CD4-positive, alpha-beta T cell treated with Interleukin-15 for 4 hours (primary cell): ENCODE results near the gene CD81.

Source experiments
- DNase-seq: peaks from one replicate; pipeline ENCODE4 v3.0.0-alpha.2; 2020; ENCODE audit warnings: low spot score

The CD81 gene

DNA sequence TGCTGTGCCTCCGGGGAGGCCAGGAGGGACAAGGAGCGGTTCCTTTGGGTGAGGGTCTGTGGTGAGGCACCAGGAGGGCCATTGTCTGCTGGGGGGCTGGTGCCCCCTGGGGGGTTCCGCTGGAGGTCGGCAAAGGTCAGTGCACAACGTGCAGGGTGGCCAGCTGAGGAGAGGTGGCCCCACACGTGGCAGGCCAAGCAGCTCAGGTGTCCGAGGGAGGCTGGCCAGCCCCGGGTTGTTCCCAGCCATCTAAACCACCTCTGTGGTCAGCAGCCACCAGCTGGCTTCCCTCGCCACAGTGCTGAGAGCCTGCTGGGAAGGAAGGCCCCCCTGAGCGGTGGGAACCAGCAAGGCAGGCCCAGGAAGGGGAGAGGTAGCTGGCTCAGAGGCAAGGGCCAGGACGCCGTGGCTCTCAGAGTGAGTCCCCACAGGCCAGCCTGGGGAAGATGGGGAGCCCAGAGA, 27.7 kb downstream of the CD81 start:
- no peak for DNase-seq

GRCh38 chr11:2406451-2406850, 29.3 kb downstream of the CD81 start:
- DNase-seq = no peak

- DNase-seq = no peak
Measured at GRCh38 chr11:2406878-2407410, 29.8 kb downstream of the CD81 start.

DNA sequence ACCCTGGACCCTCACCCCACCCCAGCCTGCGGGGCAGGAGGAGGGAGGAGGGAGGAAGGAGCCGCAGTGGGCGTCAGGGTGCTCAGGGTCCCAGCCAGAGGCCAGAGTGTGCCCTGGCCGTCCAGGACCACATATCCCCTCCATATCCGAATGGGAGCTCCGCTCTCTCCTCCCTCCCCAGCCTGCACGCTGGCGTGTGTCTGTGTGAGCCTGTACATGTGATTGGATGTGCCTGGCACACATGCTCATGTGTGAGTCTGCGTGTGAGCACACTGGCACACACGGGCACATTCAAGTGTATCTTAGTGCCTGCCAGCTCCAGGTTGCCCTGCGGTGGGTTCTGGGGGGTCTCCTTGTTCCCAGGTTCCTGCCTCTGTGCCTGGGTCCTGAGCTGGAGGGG, 31.6 kb downstream of the CD81 start:
- DNase-seq = no peak

DNA sequence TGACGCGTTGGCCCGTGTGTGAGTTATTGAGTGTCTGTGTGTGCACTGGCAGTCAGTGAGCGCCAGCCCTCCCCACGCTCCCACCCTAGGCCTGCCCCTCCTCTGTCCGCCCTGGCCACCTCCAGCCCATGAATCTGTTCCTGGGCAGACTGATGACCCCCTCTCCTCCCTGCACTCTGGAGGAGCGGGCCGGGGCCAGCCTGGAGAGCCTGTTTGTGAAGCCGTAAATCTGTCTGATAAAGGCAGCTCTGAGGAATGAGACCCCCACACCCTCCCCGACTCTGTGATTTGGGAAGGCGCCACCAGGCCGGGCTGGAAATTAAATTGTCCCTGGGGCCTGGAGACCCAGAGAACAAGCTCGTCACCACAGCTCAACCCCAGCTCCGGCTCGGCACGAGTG, 32.0 kb downstream of the CD81 start:
- DNase-seq = no peak

DNA sequence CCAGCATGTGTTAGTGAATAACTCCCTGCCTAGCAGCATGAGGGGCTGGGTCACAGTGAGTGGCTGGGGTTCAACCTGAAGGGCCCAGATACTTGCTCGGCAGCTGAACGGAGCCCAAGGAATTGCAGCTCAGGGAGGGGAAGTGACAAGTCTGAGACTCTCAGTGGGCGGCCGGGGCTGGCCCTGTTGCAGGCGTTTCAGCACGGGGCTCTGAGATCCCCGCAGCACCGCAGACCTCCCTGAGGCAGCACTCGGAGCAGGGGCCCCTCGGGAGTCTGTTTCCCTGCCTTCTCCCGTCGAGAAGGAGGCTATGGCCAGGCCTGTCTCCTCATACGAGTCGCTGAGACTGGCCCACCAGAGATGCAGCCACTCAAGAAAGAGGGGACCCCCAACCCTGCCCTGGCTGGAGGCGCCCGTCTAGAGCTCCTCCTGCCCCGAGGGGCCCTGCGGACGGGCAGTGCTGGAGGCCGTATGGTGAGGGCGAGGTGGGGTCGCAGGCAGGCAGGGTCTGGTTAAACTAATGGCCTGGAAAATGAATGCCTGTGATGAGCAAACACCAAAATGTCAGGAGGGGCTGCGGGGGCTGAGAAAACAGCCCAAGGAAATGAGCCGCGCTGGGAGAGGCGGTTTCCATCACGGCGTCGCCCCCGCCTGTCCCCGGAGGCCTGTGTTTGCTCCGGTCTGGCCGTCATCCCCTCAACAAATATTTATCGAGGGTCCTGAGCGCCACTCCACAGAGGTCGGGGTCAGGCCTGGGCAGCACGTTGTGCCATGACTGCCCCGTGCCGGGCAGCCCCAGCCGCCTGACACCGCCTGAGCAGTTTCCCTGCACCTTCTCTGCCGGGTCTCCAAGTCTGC, 32.7 kb downstream of the CD81 start:
- no peak for DNase-seq

DNA sequence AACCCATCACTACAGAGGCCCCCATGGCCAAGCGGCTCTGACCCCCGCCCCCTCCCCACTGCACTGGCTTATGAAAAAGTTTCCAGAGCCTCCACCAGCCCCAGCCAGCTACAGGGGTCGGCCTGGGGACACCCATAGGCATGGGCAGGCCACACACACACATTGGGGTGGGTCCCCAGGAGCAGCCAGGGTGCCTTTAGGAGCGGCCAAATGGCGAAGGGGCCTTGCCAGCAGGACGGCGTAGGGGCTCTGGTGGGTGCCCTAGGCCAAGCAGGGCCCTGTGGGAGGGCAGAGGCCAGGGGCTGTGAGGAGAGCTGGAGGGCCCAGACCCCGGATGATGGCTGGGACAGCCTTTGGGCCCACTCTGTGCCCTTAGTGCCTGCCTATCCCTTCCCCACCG, 33.5 kb downstream of the CD81 start:
- no peak for DNase-seq

DNA sequence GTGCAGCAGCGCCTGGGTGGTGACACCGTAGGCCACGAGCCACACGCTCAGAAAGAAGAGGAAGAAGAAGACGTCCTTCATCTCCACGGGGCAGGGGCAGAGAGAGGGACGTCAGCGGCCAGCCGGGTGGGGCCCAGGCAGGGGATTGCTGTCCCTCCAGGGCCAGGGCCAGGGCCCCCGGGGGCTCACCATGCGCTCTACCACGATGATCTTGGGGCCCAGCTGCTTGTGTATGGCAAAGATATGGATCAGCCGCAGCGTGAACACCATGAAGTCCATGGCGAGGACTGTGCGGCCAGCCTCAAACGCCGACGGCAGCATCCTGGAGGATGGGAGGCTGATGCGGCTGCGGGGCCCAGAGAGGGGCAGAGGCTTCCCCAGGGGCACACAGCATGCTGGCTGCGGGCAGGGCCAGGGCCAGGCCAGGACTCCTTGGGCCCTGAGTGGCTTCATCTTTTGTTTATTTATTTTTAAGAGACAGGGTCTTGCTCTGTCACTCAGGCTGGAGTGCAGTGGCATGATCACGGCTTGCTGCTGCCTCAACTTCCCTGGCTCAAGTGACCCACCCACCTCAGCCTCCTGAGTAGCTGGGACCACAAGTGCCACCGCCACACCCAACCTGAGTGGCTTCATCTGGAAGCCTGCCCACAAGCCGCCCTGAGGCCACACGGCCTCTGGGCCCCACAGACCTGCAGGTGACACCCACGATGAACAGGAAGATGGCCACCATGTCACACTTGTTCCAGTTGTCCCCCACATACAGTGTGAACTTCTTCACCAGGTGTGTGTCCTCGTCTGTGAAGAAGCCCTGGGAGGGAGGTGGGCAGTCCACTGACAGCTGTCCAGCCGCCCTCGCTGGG, 34.6 kb downstream of the CD81 start:
- DNase-seq = no peak

DNA sequence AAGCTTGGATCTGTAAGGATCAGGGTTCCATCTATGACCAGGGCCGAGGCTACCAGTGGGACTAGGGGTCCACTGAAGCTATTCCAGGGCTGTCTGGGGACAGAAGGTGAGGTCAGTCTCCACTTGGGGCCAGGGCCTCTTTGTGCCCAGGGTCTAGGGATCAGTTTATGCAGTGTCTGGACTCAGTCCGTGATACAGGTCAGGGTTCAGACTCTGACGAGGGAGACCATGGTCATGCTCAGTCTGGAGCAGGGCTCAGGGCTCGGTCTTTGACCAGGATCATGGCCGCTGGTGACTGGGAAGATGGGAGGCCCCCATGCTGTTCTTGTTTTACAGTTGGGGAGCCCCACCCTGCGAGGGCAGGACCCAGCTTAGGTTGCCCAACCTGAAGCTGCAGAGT, 35.2 kb downstream of the CD81 start:
- DNase-seq = no peak

GRCh38 chr11:2413742-2414579, 36.9 kb downstream of the CD81 start:
- DNase-seq = no peak

DNA sequence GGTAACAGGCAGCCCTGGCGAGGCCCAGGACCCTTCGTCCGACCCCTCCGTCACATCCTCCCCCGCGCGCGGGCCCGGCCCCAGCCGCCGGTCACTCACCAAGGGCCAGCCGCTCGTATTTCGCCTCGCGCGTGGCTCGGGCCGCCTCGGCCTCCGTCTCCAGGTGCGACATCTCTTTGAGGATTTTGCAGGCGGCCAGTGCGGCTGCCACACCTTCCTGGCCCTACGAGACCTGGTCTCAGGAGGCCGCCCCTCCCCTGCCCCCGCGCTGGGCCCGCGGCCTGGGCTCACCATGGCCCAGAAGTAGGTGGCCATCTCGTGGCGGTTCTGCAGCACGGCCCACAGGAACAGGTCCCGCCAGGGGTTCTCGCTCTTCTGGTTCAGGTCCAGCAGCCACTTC, 37.5 kb downstream of the CD81 start:
- no peak for DNase-seq

DNA sequence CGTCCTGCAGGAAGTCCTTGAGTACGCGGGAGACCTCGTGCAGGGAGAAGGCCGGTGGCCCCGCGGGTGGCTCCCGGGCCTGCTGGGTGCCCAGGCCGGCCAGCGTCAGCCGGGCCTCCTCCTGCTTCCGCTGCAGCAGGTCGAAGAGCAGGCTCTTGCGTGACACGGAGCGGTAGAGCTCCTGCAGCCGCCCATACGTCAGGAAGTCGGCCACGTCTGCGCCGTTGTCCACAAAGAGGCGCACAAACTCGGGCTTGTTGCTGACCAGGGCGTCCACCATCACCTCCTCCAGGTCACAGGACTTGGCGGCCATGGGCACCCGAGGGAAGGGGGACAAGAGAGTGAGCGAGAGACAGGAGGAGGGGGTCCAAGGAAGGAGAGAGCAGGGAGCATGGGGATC, 38.1 kb downstream of the CD81 start:
- no peak for DNase-seq

DNA sequence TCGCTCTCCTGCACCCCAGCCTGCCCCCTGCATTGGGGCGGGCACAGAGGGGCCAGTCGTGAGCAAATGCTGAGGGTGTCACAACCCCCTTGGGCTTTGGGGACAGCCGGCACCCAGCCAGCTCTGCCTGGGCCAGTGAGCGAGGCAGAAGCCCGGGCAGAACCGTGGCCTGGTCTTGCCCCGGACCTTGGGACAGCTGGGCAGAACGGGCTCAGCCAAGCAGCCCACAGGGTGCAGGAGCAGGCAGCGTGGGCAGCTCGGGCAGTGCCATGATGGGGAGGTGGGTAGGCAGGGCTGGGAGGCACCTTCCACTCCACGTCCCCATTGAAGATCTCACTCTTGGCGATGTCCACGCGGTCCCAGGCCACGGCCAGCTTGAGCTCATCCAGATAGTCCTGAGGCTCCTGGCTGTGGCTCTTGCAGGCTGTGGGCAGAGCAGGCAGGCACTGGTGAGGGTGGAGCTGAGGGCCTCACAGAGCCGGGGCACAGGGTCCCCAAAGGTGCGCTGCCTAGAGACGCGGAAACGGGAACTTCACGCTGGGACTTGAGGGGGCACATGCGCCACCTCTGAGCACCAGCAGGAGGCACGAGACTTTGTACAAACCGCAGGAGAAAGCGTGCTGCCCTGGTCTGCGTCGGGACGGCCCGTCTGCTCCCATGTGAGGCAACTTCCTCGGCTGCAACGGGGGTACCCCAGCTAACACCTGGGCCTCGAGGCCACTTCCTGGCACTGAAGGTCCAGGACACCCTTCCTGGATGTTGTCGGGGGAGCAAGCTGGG, 38.7 kb downstream of the CD81 start:
- DNase-seq = no peak

DNA sequence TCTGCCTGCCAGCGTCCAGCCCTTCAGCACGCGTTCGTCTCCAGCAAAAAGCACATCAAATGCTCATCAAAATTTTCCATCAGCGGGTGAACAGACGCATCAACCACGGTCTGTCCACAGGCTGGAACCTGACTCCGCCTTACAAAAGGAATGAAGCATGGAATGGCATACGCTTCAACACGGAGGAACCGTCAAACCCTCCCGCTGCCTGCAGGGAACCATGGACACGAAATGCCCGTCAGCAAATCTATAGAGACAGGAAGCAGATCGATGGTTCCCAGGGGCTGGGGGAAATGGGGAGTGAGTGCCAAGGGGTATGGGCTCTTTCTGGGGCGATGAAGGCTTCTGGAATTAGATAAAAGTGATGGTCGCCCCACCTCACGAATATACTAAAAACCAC, 39.7 kb downstream of the CD81 start:
- no peak for DNase-seq

- no peak for DNase-seq
Measured at GRCh38 chr11:2417856-2418692, 41.0 kb downstream of the CD81 start.

- no peak for DNase-seq
Measured at GRCh38 chr11:2418693-2419360, 41.7 kb downstream of the CD81 start.

DNA sequence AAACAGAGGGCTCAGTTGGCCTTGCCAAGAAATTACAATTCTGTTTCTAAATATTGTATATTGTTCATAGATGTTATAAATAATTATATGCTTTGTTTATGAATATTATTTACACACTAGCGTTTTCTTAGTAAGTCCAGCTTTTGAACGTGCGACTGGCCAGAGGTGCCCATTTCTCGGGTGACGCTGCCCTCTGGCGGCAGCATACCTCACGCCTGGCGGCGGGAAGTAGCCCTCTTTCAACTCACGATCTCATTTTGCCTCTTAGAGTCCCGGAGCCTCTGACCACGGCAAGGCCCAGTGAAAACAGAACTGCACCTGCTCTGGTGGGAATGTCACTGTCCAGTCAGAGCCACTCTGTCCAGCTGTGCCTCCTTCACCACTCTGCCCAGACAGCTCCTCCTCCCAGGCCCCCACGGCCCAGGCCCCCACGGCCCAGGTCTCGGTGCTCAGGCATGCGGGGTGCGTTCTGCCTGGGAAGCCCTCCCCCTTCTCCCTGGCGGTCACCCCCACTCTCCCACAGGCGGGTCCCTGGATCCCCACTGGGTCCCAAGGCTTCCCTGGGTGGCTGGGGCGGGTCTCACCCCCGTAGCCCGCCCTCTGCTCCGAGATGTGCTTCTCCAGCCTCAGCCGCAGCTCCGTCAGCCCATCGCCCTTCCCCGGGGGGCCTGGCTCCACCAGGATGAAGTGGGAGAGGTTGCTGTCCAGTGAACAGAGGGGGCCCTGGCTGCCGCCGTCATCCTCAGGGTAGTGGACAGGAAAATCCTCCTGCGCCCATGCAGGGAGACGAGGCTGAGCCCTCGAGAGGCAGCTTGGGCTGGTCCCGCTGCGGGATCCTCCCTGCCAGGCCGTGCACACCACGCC, 42.8 kb downstream of the CD81 start:
- DNase-seq = peak; percentile 60

- DNase-seq = peak; percentile 58
Measured at GRCh38 chr11:2420502-2421225, 43.6 kb downstream of the CD81 start.
